ENCODE measurements around the gene FAM9C. TPM values are rescaled to one million over a fixed set of nuclear protein-coding genes. Genes with fewer than 3 reads are reported as not detected.

The FAM9C gene
- total RNA-seq, 1 experiment from 2014 or later, result not detected

DNA sequence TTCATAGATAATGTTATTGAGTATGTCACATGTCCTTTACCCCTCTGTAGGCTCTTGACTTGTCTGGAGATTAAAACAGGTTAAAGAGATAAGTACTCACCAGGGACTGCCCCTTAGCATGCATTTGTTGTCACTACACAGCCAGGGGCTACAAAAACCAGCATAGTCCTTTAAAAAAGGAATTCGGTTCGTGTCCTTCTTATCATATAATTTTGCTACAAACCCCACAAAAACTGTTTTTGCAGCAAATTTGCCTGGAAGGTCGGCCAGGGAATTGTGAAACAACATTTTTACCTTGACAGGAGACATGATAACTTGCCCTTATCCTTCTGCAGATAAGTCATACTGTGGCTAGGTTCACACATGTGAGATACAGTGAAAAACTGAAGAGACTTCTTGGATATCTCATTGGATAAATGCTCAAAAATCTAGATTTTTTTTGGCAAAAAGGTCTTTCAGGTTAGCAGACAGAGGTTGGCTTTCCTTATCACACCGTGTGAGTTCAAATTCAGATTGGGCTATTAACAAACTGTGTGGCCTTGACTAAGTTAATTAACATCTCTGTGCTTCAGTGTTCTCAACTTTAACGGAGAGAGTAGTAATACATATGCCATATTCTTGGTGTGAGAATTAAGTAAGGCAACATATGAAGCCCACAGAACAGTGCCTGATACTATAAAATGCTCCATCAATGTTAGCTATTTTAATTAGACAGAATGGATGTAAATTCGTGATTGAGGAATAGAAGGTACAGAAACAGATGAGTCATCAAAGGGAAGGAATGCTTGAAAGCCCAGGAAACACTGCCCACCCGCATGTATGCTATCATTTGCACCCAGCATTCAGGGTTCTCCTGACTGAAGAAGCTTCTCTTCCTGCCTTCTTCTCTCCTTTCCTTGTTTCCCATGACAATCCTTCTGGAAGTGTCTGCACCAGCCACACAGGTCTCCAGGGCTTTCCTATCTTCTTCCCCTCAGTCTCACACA, 30.0 kb downstream of the FAM9C start:
- H3K9me2 ChIP-seq (ENCODE audit: insufficient read depth), result no peaks in the 10 kb centered on the region
- no peak for DNase-seq (ENCODE audit: low read depth, low spot score)
- no peaks in the 10 kb centered on the region for H3K27me3 ChIP-seq (ENCODE audit: insufficient read depth, low read length)
- no peaks in the 10 kb centered on the region for H3K36me3 ChIP-seq (ENCODE audit: control insufficient read depth in 1 of 2, insufficient read depth in 2 of 2, low read length in 2 of 2)
- peaks cover 0 to 6% of the 10 kb centered on the region in 2 experiments; a peak in 1 of 4 replicates for H3K4me1 ChIP-seq (ENCODE audit: control insufficient read depth in 1 of 2, insufficient read depth in 2 of 2, low read length in 2 of 2)
- intact Hi-C loops (cut with micrococcal nuclease), result no loop called here
- BruUV-seq (replicated peaks), result no TSS peak
- no peaks in the 10 kb centered on the region for H3K9me3 ChIP-seq (ENCODE audit: control insufficient read depth in 1 of 2, insufficient read depth in 1 of 2, low read depth in 1 of 2, low read length in 2 of 2)
- ChIA-PET CTCF (no interaction called here), RAD21 (ENCODE audit: low non-redundant PET in 1 of 2, low total read pairs in 2 of 2, uncharacterized antibody in 2 of 2, unreplicated experiment in 2 of 2) (no interaction called here), POLR2A (no interaction called here)
- H3K27ac ChIP-seq (ENCODE audit: low read depth, low read length), result no peak overlapping the region
- no peaks in the 10 kb centered on the region for H4K20me1 ChIP-seq (ENCODE audit: insufficient read depth)
- H3K9ac ChIP-seq (ENCODE audit: low read length), result no peak overlapping the region
- H2AFZ ChIP-seq (ENCODE audit: low read depth, low read length, poor library complexity, severe bottlenecking), result no peak overlapping the region
- H3K4me2 ChIP-seq (ENCODE audit: low read length), result no peak overlapping the region
- no peaks in the 10 kb centered on the region for H3K79me2 ChIP-seq (ENCODE audit: insufficient read depth, low read length)
- TF ChIP-seq, protein P1, sequence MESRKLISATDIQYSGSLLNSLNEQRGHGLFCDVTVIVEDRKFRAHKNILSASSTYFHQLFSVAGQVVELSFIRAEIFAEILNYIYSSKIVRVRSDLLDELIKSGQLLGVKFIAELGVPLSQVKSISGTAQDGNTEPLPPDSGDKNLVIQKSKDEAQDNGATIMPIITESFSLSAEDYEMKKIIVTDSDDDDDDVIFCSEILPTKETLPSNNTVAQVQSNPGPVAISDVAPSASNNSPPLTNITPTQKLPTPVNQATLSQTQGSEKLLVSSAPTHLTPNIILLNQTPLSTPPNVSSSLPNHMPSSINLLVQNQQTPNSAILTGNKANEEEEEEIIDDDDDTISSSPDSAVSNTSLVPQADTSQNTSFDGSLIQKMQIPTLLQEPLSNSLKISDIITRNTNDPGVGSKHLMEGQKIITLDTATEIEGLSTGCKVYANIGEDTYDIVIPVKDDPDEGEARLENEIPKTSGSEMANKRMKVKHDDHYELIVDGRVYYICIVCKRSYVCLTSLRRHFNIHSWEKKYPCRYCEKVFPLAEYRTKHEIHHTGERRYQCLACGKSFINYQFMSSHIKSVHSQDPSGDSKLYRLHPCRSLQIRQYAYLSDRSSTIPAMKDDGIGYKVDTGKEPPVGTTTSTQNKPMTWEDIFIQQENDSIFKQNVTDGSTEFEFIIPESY (IDR thresholded peaks at IDR 0.05; ENCODE audit: extremely low read depth, insufficient replicate concordance, low read length), result no peak
- no peak for TF ChIP-seq EGR1 (IDR thresholded peaks at IDR 0.05; ENCODE audit: low read depth)
- ATAC-seq, result no peak
- no peak overlapping the region for H3K4me3 ChIP-seq (replicated peaks in 1 of 2; ENCODE audit: low read depth in 1 of 2, low read length in 2 of 2)

GRCh38 chrX:13013363-13014110, 30.9 kb downstream of the FAM9C start:
- Histone ChIP-seq H3K9me3 (ENCODE audit: control insufficient read depth in 1 of 2, insufficient read depth in 1 of 2, low read depth in 1 of 2, low read length in 2 of 2) (no peaks in the 10 kb centered on the region), H3K4me1 (ENCODE audit: control insufficient read depth in 1 of 2, insufficient read depth in 2 of 2, low read length in 2 of 2) (peaks cover 0 to 6% of the 10 kb centered on the region in 2 experiments; a peak in 1 of 4 replicates), H3K36me3 (ENCODE audit: control insufficient read depth in 1 of 2, insufficient read depth in 2 of 2, low read length in 2 of 2) (no peaks in the 10 kb centered on the region), H3K9ac (ENCODE audit: low read length) (no peak overlapping the region), H3K79me2 (ENCODE audit: insufficient read depth, low read length) (no peaks in the 10 kb centered on the region), H3K4me3 (replicated peaks in 1 of 2; ENCODE audit: low read depth in 1 of 2, low read length in 2 of 2) (no peak overlapping the region), H3K27me3 (ENCODE audit: insufficient read depth, low read length) (no peaks in the 10 kb centered on the region), H3K9me2 (ENCODE audit: insufficient read depth) (no peaks in the 10 kb centered on the region), H3K4me2 (ENCODE audit: low read length) (no peak overlapping the region), H3K27ac (ENCODE audit: low read depth, low read length) (no peak overlapping the region), H2AFZ (ENCODE audit: low read depth, low read length, poor library complexity, severe bottlenecking) (no peak overlapping the region), H4K20me1 (ENCODE audit: insufficient read depth) (no peaks in the 10 kb centered on the region)
- ChIA-PET POLR2A (no interaction called here), CTCF (no interaction called here), RAD21 (ENCODE audit: low non-redundant PET in 1 of 2, low total read pairs in 2 of 2, uncharacterized antibody in 2 of 2, unreplicated experiment in 2 of 2) (no interaction called here)
- DNase-seq (ENCODE audit: low read depth, low spot score), result no peak
- BruUV-seq (replicated peaks), result no TSS peak
- intact Hi-C loops (cut with micrococcal nuclease), result no loop called here
- no peak for ATAC-seq
- TF ChIP-seq RAD21 (IDR thresholded peaks at IDR 0.05; ENCODE audit: low read depth), result no peak
- TF ChIP-seq ZNF274 (IDR thresholded peaks at IDR 0.05; ENCODE audit: low read depth, low read length), result no peak
- no peak for TF ChIP-seq TCF7L2 (IDR thresholded peaks at IDR 0.05; ENCODE audit: borderline replicate concordance, extremely low read depth, insufficient read depth, insufficient read length)
